KOPT-K1 (cell line): ENCODE data around the gene TBC1D22A.

Experiments
- H3K27ac ChIP-seq: fragments of 200-600 bp; sonication (generic); 2 replicates; pipeline ENCODE4 v1.5.1; 2016; ENCODE audit warnings: antibody characterized with exemption, mild to moderate bottlenecking, low read depth, low read length; ENCODE audit not compliant: poor library complexity, severe bottlenecking
- H3K36me3 ChIP-seq: fragments of 200-600 bp; sonication (generic); 2 replicates; pipeline ENCODE4 v1.5.1; 2017; ENCODE audit warnings: antibody characterized with exemption, mild to moderate bottlenecking, low read length, moderate library complexity; ENCODE audit not compliant: insufficient read depth
- H3K9me3 ChIP-seq: fragments of 200-600 bp; sonication (generic); 2 replicates; pipeline ENCODE4 v1.5.1; 2017; ENCODE audit warnings: antibody characterized with exemption, low read length, mild to moderate bottlenecking; ENCODE audit not compliant: insufficient read depth, poor library complexity, severe bottlenecking

Gene TBC1D22A

GRCh38 chr22:47143249-47143938 is 380.9 kb downstream of the TBC1D22A start:
- no peaks in the 10 kb centered on the region for H3K9me3 ChIP-seq
- no peaks in the 10 kb centered on the region for H3K36me3 ChIP-seq
- H3K27ac ChIP-seq, result no peak overlapping the region

- Histone ChIP-seq H3K27ac (no peak overlapping the region), H3K36me3 (no peaks in the 10 kb centered on the region), H3K9me3 (no peaks in the 10 kb centered on the region)
These were observed 381.8 kb downstream of the TBC1D22A start for GRCh38 chr22:47144076-47144765.

GRCh38 chr22:47144791-47145425 is 382.5 kb downstream of the TBC1D22A start:
- no peaks in the 10 kb centered on the region for H3K36me3 ChIP-seq
- no peaks in the 10 kb centered on the region for H3K9me3 ChIP-seq
- no peak overlapping the region for H3K27ac ChIP-seq

GRCh38 chr22:47145883-47146282 is 383.4 kb downstream of the TBC1D22A start:
- no peaks in the 10 kb centered on the region for H3K36me3 ChIP-seq
- no peak overlapping the region for H3K27ac ChIP-seq
- no peaks in the 10 kb centered on the region for H3K9me3 ChIP-seq

- no peaks in the 10 kb centered on the region for H3K36me3 ChIP-seq
- no peak overlapping the region for H3K27ac ChIP-seq
- H3K9me3 ChIP-seq, result no peaks in the 10 kb centered on the region
These were observed 383.9 kb downstream of the TBC1D22A start for GRCh38 chr22:47146391-47146790.

- no peaks in the 10 kb centered on the region for H3K9me3 ChIP-seq
- no peaks in the 10 kb centered on the region for H3K36me3 ChIP-seq
- no peak overlapping the region for H3K27ac ChIP-seq
These were observed 384.5 kb downstream of the TBC1D22A start for GRCh38 chr22:47146941-47147340.

GRCh38 chr22:47147572-47147971 is 385.1 kb downstream of the TBC1D22A start:
- Histone ChIP-seq H3K27ac (no peak overlapping the region), H3K9me3 (no peaks in the 10 kb centered on the region), H3K36me3 (no peaks in the 10 kb centered on the region)

GRCh38 chr22:47148510-47148909 is 386.1 kb downstream of the TBC1D22A start:
- H3K36me3 ChIP-seq, result no peaks in the 10 kb centered on the region
- no peaks in the 10 kb centered on the region for H3K9me3 ChIP-seq
- H3K27ac ChIP-seq, result no peak overlapping the region

- no peaks in the 10 kb centered on the region for H3K9me3 ChIP-seq
- H3K36me3 ChIP-seq, result no peaks in the 10 kb centered on the region
- H3K27ac ChIP-seq, result no peak overlapping the region
These were observed 386.7 kb downstream of the TBC1D22A start for GRCh38 chr22:47148956-47149728.

- H3K36me3 ChIP-seq, result no peaks in the 10 kb centered on the region
- no peak overlapping the region for H3K27ac ChIP-seq
- no peaks in the 10 kb centered on the region for H3K9me3 ChIP-seq
These were observed 387.5 kb downstream of the TBC1D22A start for GRCh38 chr22:47149976-47150375.

GRCh38 chr22:47150426-47150825 is 388.0 kb downstream of the TBC1D22A start:
- no peaks in the 10 kb centered on the region for H3K9me3 ChIP-seq
- no peak overlapping the region for H3K27ac ChIP-seq
- H3K36me3 ChIP-seq, result no peaks in the 10 kb centered on the region

GRCh38 chr22:47151064-47151463 is 388.6 kb downstream of the TBC1D22A start:
- Histone ChIP-seq H3K36me3 (no peaks in the 10 kb centered on the region), H3K9me3 (no peaks in the 10 kb centered on the region), H3K27ac (no peak overlapping the region)

- Histone ChIP-seq H3K9me3 (no peaks in the 10 kb centered on the region), H3K27ac (no peak overlapping the region), H3K36me3 (no peaks in the 10 kb centered on the region)
These were observed 389.0 kb downstream of the TBC1D22A start for GRCh38 chr22:47151490-47151889.

GRCh38 chr22:47152236-47152635 is 389.8 kb downstream of the TBC1D22A start:
- Histone ChIP-seq H3K9me3 (no peaks in the 10 kb centered on the region), H3K27ac (no peak overlapping the region), H3K36me3 (no peaks in the 10 kb centered on the region)

- H3K27ac ChIP-seq, result no peak overlapping the region
- no peaks in the 10 kb centered on the region for H3K9me3 ChIP-seq
- H3K36me3 ChIP-seq, result no peaks in the 10 kb centered on the region
These were observed 390.5 kb downstream of the TBC1D22A start for GRCh38 chr22:47152938-47153337.
